GM19025 (cell line): ENCODE results near the gene POLA1.
"Not testable (repeated sequence)": the region's sequence is repeated elsewhere in the genome, so short reads cannot be mapped to it uniquely, and the experiment has no call there.

Experiments
- ATAC-seq: cut with Tn5 transposase; IDR thresholded peaks from one replicate; pipeline ENCODE4 v1.9.1; 2021; ENCODE audit warnings: mild to moderate bottlenecking, low read depth, moderate library complexity; ENCODE audit not compliant: unreplicated experiment

The POLA1 gene, protein sequence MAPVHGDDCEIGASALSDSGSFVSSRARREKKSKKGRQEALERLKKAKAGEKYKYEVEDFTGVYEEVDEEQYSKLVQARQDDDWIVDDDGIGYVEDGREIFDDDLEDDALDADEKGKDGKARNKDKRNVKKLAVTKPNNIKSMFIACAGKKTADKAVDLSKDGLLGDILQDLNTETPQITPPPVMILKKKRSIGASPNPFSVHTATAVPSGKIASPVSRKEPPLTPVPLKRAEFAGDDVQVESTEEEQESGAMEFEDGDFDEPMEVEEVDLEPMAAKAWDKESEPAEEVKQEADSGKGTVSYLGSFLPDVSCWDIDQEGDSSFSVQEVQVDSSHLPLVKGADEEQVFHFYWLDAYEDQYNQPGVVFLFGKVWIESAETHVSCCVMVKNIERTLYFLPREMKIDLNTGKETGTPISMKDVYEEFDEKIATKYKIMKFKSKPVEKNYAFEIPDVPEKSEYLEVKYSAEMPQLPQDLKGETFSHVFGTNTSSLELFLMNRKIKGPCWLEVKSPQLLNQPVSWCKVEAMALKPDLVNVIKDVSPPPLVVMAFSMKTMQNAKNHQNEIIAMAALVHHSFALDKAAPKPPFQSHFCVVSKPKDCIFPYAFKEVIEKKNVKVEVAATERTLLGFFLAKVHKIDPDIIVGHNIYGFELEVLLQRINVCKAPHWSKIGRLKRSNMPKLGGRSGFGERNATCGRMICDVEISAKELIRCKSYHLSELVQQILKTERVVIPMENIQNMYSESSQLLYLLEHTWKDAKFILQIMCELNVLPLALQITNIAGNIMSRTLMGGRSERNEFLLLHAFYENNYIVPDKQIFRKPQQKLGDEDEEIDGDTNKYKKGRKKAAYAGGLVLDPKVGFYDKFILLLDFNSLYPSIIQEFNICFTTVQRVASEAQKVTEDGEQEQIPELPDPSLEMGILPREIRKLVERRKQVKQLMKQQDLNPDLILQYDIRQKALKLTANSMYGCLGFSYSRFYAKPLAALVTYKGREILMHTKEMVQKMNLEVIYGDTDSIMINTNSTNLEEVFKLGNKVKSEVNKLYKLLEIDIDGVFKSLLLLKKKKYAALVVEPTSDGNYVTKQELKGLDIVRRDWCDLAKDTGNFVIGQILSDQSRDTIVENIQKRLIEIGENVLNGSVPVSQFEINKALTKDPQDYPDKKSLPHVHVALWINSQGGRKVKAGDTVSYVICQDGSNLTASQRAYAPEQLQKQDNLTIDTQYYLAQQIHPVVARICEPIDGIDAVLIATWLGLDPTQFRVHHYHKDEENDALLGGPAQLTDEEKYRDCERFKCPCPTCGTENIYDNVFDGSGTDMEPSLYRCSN (N-terminal part only)

DNA sequence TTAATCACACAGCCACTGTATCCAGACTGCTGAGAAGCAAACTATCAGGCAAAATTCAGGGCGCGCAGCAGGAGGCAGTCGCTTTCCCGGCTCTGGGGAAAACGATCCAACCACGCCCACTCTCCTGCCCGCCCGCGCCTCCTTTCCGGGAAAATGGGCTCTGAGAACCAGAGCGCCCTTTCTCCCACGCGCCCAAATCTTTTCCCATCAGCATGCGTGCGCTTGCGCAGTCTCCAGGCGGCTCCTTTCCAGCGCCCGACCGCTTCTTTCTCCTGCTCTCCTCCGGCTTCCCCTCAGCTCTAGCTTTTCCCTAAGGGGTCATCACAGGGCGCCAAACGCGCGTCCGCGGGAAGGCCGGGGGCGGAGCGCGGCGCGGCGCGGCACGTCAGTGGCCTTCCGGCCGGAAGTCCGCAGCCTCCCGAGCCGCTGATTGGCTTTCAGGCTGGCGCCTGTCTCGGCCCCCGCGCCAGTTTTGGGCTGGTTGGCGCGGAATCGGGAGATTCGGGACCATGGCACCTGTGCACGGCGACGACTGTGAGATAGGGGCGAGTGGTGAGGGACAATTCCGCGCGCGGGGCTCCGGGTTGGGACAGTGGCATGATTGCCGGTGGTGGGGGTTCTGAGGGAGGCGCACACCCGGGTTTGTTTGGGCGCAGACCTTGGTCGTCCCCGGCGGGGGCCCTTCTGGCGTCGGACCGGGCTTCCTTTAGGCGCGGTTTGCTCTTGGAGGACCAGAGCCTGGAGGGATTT is at the start of gene POLA1:
POLA1 (plus strand) TSS at position 466 of the 750 bp plus-strand sequence; CDS start at position 510, 44 bp downstream.
- ATAC-seq = peak; percentile 97

DNA sequence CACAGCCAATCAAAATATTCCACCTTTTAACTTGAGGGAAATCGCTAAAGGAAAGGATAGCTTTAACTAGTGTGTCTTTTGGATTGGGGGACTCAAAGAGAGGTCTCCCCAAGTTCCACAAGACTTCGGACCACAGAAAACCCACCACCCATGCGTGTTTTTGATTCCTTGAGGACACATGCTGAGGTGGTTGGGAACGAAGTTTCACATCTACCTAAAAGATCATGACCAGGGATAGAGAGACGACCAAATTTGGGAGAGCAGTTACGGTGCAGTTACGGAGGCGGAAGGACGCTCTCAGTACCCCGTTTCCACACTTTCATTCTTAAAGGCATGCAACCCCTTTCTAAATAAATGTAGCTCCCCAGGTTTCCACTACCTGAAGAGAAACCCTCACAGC is 47.7 kb upstream of the POLA1 start:
- no peak for ATAC-seq

DNA sequence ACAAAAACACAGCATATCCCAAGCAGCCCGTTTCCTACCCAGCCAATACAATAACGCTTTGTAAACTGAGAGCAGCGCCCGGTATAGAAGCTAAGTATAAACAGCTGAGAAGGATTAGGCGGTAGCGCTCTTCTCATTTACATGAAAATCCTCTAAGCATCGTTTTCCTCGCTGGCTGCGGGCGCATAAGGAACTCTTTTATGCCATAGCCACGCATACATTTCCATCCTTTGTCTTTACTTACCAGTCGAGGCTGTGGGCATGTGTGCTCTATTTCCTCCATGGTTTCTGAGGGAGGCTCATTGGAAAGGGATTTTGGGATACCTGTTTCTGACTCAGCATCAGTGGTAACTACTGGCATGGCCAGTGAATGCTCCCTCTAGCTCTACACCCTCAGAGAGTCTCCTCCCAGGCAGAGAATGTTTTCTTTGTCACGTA is 47.0 kb upstream of the POLA1 start:
- ATAC-seq = peak; percentile 21

DNA sequence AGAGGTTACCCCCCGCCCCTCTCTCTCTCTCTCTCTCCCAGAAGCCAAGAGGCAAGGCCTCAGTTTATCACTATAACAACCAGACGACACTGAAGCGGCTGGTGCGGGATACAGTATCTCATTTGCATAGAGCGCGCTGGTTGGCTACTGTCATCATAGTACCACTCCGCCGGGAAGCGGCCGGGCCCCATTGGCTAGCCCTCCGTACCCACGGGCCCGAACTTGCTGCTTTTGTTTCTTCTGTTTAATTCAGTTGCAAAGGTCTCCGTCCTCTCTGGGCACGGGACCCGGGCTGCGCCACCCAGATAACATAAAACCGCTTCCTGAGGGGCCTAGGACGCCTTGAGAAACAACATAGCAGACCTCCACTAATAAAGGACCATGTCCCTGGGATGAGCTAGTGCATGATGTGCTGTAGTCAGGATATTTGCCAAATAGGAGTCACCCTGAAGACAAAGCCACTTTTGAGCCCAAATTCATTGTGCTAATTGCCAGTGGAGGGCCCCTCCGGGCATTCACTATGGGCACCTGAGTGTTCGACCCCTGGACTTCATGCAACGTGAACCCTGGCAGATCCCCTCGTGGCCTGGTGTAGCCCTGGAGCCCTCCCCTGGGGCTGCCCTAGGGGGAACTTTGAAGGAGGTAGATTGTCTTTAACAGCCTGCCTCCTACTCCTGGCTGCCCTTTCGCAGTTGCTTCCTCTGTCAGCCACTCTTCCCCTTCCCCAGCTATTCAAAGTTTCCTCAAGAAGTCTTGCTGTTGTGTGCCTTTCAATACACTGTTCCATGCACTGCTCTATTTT is 46.3 kb upstream of the POLA1 start, which contains the start of gene PCYT1B:
PCYT1B (minus strand) TSS at position 91 of the 802 bp plus-strand sequence. CDS start 242 bp downstream, outside the sequence.
- ATAC-seq = peak; percentile 80

DNA sequence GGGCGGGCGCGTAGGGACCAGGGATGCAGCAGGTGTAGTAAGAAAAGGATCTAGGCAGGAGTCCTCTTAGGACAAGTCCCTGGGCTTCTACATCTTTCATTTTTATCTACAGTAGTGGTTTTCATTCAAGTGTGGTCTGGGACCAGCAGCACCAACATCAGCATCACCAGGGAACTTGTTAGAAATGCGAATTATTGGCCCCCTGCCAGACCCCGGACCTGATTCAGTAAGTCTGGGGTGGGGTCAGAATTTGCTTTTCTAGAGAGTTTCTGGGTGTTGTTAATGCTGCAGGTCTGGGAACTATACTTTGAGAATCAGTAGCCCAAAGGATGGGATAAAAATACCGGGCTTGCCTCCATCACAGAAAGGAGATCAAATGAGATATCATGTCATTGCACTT is 45.2 kb upstream of the POLA1 start:
- ATAC-seq = no peak

DNA sequence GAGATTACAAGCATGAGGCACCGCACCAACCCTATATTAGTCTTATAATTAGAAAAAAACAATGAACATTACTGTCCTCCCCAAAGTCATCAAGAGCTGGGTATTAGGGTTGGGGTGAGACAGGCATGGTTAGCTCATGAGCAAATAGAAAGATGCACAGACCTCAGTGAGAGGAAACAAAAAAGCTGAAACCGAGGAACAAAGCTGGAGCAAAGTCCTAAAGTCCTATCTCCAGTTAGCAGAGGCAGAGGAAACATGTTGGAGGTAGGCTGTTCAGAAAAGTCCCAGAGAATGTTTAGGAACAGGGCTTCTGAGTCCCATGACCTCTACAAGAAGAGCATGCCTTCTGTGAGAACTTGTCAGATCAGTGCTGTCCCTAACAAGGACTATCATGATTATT is 41.9 kb upstream of the POLA1 start:
- no peak for ATAC-seq

DNA sequence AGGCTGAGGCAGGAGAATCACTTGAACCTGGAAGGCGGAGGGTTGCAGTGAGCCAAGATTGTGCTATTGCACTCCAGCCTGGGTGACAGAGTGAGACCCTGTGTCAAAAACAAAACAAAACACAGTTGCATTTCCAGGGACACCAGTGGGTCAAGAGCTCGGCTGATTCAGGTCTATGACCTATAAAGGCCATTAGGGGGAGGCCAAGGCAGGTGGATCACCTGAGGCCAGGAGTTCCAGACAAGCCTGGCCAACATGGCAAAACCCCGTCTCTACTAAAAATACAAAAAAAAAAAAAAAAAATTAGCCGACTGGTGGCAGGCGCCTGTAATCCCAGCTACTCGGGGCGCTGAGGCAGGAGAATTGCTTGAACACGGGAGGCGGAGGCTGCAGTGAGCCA is 38.0 kb upstream of the POLA1 start:
- ATAC-seq = not testable (repeated sequence)

DNA sequence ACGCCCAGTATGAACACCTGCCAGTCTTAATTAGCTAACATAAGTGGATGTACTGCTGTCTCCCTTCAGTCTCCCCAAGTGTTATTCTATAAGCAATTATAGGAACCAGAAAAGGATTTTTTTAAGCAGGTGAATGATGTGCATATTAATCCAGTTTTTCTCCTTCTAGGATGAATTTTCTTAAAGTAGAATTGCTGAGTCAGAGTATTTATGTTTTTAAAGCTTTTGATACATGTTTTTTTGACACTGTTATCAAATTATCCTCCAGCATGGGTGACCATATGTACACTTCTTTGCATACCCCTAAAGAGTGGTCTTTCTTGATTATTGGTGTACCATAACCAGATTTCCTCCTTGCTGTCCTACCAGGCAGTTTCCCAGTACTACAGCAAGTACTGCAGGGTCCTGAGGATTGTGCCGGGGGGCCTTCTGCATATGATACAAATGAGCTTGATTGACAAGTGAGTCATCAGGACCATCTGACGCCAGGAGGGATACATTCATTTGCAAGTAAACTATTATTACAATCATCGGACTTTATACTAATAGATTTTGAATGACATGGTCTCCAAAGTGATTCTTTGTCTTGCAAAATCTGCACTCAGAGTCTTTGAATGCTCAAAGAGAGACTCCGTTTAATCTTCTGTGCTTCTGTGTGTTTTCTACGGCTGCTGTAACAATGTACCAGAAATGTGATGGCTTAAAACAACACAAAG is 35.9 kb upstream of the POLA1 start:
- ATAC-seq = no peak

DNA sequence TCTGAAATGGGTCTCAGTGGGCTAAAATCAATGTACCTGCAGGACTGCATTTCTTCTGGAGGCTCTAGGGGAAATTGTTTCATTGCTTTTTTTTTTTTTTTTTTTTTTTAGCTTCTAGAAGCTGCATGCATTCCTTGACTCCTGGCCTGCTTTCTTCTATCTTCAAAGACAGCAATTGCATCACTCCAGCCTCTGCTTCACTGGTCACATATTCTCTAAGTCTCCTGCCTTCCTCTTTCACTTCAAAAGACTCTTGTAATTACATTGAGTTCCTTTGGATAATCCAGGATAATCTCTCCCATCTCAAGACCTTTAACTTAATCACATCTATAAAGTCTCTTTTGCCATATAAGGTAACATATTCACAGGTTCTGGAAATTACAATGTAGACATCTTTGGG is 35.3 kb upstream of the POLA1 start:
- ATAC-seq = no peak

DNA sequence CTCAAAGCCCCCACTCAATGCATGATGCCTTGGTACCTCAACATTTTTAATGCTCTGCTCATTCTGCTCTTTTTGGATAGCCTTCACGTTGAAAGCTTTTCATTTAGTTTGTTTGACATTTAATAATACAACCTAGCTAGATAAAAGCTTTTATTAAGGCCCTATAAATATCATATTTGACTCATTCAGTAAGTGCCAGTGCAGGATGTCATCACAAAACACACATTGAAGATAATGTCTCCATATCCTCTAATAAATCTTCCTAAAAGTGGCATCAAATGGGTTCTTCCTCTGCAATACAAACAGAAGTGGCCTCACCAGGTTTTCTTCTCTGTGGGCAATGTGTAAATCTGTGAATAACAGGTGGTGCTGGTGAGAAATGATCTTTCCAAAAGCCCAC is 34.6 kb upstream of the POLA1 start:
- no peak for ATAC-seq

DNA sequence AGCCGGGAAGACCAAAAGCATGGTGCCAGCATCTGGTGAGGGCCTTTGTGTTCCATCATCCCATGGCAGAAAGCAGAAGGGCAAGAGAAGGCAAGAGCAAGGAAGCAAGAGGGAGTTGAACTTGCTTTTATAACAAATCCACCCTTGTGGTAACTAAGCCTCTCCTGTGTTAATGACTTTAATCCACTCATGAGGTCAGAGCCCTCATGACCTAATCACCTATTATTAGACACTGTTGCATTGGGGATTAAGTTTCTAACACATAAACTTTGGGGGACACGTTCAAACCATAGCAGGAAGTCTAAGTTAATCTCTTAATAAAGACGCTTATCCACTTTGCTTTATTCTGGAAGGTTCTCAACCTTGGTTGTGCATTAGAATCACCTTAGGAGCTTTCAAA is 34.1 kb upstream of the POLA1 start:
- ATAC-seq = no peak

DNA sequence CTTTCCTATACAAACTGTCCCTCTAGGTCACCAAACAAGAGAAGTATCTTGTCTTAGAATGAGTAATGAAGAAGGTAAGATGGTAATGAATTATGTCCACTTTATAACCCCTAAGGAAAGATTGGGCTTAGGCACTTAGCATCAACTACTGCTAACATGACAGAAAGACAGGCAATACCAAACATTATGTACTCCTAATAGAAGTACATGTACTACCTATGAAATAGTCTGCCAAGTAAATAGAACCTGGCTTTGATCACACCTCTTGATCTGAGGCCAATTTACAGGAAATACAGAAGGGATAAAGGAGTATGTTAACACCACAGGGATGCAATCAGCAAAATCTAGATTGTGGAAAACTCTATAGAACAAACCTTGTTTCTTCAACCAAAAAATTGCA is 32.4 kb upstream of the POLA1 start:
- no peak for ATAC-seq

DNA sequence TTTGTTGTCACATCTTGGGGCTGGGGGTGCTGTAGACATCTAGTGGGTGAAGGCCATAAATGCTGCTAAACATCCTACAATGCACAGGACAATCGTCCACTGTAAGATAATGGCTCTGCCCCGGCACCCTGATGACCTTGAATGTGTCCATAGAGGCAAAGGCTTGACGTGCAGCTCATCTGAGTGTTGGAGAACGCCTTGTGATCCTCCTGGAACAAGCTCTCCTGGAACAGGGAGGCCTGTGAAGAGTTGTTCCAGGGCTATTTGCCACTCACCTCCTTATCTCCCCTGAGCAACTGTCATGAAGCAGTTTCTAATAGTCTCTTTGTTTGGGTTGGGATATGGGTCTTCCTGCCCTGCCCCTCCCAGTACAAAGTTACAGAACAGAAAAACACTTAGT is 31.4 kb upstream of the POLA1 start:
- no peak for ATAC-seq

DNA sequence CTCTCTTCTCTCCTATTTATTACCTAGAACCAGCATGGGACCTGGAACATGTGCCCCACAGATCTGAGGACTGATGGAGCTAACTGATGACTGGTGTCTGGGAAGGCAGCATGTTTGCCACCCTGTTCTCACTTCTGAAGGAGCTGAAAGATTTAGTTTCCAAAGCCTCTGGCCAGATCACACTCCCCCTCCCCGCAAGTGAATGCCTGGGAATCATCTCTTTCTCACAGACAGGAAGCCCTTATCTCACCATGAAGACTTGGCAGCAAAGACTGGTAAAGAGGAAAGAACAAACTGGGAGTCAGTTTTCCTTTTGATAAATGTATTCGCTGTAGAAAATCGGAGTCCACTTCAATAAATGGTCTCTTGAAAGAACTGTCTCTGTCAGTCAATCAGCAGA is 25.6 kb upstream of the POLA1 start:
- ATAC-seq = no peak

DNA sequence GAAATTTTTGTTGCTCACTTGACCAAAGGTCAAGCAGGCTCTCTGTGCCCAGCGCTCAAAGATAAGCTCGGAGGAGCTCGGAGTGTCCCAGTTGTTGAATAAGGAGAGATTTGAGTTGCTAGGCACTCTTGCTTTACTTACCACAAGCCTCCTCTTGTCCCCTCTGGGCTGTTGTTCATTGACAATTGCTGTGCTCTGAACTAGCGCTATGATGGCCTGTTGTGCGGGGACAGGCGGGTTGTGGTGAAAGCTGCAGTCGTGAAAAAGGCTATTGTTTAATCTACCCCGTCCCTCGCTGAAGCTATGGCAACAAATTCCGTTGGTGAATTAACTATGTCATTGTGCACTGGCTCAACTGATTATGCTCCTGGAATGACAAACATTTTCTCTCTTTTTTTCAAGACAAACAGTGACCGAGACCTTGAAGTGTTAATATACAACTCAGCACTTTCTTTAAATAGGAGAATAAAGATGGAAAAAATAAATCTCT is 21.0 kb upstream of the POLA1 start:
- ATAC-seq = no peak

DNA sequence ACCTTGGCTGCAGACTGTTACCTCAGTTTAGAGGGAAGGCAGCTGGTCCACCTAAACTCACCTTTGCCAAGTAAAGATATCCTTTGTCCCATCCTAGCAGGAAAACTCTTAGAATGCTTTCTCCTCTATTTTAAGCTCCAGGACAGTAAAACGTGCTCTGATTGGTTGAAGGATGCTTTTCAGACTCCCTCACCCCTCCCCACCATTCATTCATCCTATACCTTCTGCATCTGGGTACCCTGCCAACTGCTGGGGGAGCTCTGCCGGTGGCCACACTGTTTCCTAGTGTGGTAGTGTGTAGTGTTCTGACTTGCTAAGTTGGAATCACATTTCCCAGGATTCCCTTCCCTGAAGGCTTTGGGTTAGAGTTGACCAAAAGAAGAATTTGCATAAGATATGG is 20.3 kb upstream of the POLA1 start:
- ATAC-seq = no peak

DNA sequence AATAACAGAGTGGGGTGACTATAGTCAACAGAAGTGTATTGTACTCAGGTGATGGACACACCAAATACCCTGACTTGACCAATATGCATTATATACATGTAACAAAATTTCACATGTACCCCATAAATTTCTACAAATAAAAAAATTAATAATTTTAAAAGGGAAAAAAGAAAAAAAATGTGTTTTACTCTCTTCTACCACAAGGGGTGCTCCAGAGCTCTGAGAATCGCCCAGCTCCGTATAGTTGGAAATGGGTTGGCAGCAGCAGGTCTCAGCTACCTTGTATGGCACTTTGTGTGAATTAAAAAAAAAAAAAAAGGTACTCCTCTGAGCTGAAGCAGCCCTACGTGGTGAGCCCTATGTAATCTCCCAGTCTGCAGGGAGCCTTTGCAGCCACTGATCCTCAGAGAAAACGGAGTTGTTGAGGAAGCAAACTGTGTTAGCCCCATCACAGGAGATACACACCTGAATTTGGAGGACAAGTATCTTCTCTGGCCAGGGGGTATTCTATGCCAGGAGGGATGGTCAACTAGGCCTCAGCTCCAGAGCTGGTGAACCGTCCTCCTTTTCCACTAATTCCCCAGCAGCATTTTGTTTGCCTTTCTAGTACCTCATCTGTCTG is 17.2 kb upstream of the POLA1 start:
- ATAC-seq = no peak
